HG02759 (cell line): Measurements from ENCODE around the gene BNIPL.
A peak's percentile ranks its signal among the peaks of the same experiment; 100 is the strongest.

Source experiments
- ATAC-seq: cut with Tn5 transposase; IDR thresholded peaks from one replicate; pipeline ENCODE4 v1.9.1; 2021; ENCODE audit warnings: mild to moderate bottlenecking, moderate library complexity; ENCODE audit not compliant: unreplicated experiment

BNIPL gene

DNA sequence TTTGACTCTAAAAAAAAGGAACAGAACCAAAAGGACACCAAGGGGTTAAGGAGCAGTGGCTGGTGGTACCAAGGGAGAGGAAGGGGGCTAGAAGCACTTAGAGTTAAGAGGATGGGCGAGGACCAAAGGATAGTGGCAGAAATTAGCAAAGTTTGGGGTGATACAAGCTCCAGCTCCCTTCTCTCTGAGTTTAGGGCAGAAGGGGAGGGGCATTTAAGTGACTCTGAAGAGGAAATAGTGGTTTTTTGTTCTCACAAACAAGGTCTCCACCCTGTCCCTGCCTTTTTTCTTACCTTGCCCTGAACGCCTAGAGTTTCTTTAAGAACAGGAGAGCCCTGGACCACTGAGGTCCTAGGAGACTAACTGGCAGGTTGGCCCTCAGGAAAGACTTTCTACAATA is 19.8 kb downstream of the BNIPL start:
- ATAC-seq, result no peak

DNA sequence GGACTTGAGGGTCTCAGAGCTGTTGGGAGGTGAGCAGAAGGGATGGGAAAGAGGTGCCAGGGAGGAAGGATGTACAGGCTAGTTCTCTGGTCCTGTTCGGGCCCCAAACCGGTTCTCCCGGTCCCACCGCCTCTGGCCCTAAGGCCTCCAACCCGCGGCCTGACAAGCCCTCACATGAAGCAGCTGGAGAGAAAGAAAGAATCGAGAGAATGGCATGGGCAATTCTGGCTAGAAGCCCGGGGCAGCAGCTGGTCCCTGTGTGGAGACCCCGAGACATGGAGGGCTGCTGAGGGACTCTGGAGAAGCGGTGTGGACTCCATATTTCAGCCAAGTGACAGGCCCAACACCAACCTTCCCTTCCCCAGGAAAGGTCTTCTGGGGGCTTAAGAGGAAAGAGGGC is 22.3 kb downstream of the BNIPL start:
- no peak for ATAC-seq

DNA sequence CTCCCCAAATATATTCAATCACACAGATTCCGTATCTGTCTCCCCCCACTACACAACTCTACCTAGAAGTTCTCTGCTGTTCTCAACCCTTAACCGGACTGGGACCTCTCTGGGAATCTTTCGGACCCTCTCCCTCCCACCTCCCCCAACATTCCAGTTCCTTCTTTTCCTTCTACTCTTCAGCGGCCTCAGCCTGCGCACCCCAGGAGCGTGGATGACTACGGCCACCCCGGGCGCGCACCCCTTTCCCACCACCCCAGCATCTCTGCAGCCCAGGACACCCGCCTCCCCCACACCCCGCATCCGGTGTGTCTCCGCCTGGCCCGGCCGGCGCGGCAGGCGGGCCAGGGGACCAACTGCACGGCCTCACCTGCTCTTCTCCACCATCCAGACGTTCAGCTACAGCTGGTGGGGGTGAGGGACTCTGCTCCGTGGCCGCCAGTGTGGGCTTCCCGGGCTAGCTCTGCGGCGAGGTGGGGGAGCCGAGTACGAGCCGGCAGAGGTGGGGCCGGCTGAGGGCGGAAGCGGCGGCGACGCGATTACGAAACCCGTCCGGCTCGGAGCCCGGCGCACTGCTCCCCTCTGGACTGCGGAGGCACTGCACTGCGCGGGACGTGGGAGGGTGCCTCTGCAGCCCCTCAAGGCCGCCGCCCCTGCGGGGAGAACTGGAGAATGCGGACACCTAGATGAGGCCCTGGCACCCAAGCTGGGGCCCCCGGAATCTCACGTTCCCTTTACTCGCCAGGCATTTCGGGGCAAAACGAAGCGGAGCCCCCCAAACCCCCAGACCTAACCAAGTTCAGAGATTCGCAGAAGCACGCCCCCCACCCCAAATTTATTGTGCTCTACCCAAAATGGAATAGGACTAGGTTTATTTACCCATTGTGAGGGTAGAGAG is 23.0 kb downstream of the BNIPL start, which contains the start of gene CDC42SE1:
Gene CDC42SE1, minus strand, starts transcription at position 514 of the 898 bp plus-strand sequence. CDS start 3,892 bp downstream, outside the sequence.
- peak; percentile 87 for ATAC-seq

DNA sequence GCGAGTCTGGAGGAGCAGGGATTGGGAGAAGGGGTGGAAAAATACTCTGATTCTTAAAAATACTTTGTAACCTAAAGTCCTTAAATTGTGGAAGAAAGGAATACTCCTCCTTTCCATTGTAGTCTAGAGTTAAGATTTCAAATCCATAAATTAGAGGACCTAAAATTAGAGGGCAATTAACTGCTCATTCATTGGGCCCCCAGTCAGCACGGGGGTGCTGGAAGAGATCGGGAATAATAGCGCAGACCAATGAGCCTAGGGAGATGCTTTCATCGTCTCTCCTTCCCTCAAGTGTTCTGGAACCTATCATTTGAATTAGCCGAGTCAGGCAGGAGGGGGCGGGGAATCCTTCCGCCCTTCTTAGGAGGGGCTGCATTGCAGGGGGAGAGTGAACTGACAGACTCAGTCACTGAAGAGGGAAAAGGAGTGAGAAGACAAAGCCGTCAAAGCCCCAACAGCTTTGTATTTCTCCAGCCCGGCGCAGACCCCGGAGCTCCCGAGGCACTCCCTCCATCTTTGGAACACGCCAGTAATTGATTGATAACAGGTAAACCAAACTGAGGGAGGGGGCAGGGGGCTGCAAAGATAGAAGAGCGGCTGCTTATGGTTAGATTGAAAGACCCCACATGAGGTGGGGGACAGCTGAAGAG is 23.7 kb downstream of the BNIPL start, which contains the start of gene MLLT11:
Gene MLLT11, plus strand, starts transcription at position 391 of the 650 bp plus-strand sequence. CDS start 6,828 bp downstream, outside the sequence.
- ATAC-seq, result no peak

DNA sequence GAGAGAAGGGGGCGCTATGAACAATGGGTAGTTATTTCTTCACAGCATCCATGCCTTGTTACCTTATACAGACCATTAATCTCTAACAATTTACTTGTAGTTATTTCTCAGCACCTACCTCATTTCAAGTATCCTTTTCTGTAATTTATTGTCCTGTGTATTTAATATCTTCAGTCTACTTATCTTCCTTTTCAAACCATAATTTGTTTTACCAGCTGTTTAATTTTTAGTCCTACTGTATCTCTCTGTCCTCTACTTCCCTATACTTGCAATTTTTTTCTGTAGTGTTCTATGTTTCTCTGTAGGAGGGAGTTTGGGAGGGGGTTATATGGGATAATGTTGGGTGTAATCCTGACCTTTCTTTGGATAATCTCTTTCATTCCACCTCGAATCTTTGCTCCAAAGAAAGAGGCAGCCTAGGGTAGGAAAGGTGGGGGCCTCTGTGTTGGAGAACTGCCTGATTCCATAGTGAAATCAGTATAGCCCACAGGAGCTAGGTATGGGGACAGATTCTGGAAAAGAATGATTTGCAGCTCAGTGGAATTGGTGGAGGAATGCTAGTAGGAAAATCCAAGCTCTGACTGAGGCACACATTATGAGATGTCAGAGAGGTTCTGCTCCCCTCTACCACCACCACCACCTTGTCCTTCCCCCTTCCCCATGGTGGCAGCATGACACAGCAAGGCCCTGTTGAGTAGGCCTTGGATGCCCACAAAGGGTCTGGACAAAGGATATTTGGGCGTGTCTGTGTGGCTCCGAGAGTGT is 24.5 kb downstream of the BNIPL start:
- no peak for ATAC-seq

DNA sequence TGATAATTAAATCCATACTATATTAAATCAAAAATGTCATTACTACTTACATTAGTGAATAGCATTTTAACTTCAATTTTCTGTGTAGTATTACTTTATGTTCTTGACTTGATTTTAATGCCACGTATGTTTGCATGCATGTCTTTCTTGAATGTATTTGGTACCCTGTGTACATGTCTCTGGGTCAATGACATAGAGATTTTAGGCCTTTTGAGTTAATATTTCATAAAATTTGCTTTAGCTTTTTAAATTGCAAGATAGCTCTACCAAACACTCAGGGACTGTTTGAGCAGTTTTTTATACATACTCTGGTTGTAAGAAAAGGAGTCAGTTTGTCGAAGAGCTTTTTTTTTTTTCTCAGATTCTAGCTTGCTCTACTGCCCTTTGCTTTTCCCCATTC is 25.3 kb downstream of the BNIPL start:
- ATAC-seq, result no peak

DNA sequence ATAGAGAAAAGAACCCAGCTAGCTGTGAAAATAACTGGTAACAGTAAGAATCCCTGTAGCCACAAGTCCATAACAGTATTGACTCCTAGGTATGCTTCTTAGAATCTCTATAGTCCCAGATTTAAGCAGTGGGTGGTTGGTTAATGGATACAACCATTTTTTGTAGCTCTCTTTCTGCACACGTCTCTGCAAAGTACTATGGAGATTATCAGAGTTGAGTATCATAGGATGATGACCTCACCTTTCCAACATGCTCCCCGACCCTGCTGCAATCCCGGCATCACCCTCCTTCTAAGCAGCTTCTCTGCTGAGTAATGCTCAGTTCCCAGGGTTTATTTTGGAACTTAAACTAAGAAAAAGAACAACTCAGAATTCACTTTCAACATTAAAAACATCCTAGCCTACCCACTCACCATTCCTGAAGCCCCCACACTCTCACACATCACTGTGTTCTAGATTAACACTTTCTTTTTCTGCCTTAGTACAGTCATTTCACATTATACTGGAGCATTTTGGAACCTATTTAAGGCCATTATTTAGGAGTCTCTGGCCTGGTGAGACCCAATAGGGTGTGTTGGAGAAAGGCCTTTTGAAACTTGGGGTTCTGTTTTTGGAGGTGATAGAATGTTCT is 26.5 kb downstream of the BNIPL start:
- no peak for ATAC-seq

DNA sequence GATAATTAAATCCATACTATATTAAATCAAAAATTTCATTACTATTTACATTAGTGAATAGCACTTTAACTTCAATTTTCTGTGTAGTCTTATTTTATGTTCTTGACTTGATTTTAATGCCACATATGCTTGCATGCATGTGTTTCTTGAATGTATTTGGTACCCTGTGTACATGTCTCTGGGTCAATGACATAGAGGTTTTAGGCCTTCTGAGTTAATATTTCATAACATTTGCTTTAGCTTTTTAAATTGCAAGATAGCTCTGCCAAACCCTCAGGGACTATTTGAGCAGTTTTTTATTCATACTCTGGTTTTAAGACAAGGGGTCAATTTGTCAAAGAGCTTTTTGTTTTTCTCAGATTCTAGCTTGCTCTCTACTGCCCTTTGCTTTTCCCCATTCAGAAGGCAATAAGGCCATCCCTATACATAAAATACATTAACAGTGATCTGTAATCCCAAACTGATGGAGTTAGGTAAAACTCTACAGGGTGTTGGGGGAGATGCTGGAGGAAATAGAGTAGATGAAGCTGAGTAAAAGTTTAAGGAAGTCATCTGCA is 28.8 kb downstream of the BNIPL start:
- ATAC-seq, result no peak

DNA sequence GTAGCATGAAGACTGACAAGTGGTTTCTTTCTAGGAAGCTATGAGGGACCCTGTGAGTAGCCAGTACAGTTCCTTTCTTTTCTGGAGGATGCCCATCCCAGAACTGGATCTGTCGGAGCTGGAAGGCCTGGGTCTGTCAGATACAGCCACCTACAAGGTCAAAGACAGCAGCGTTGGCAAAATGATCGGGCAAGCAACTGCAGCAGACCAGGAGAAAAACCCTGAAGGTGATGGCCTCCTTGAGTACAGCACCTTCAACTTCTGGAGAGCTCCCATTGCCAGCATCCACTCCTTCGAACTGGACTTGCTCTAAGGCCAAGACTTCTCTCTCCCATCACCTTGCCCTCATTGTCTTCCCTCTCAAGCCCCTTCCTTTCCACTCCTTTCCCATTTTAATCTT is 30.8 kb downstream of the BNIPL start:
- no peak for ATAC-seq

DNA sequence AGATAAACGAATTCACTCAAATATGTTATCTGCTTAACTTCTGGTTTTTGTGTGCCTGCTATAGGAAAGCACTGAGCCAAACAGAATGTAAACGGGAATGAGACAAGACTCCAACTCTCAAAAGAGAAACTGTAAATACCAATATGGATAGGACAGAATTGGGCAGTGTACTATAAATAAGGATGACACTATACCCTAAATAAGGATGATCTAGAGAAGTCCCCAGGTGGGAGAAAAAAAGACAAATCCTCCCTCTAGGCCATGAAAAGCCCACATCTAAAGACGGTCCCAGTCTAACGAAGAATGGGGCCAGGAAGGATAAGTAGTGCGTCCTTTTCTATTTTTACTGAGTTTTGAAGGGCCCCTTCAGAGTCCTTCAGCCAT is 32.7 kb downstream of the BNIPL start:
- ATAC-seq, result no peak

DNA sequence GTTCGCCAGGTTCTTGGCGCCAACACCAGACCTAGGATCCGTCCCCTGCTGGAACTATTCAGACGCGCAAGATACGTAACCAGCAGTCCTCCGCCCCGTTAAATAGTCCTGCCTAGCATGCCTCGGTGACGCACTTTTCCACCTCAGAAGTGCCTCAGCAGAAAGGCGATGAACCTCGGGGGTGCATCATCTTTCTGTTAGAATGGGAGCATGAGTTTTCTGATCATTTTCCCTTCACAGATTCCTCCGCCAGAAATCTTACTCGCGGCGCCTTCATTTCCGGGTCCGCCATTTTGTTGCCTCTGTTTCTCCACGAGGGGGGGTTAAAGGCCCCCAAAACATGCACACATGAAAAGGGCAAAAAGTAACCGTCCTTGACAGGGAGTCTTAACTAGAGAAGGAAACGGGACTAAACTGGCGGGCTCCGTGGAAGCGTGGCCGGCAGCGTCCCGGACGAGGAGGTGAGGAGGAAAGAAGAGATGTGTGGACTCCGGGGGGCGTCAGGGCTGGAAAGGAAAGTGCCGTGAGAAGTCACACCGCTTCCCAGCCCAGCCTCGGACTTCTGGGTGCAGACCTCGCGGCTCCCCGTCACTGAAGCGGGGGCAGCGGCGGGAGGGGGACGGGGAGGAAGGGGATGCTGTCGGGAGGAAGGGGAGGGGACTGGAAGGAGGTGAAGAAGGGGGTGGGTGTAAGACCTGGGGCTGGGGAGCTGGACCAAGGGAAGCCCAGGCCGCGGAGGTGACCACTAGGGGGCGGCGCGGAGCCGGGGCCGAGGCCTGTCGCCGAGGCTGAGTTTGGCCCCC is 34.3 kb downstream of the BNIPL start, which contains the start of gene GABPB2:
Gene GABPB2, plus strand, starts transcription at position 288 of the 803 bp plus-strand sequence. CDS start 17,429 bp downstream, outside the sequence.
- ATAC-seq, result peak; percentile 83

DNA sequence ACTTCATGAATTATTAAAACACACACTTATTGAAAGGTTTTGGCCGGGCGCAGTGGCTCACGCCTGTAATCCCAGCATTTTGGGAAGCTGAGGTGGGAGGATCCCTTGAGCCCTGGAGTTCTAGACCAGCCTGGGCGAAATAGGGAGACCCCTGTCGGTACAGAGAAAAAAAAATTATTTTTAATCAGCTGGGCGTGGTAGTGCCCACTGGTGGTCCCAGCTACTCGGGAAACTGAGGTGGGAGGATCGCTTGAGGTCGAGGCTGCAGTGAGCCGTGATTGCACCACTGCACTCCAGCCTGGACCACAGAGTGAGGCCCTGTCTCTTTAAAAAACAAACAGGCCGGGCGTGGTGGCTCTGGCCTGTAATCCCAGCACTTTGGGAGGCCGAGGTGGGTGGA is 35.8 kb downstream of the BNIPL start:
- ATAC-seq, result no peak

DNA sequence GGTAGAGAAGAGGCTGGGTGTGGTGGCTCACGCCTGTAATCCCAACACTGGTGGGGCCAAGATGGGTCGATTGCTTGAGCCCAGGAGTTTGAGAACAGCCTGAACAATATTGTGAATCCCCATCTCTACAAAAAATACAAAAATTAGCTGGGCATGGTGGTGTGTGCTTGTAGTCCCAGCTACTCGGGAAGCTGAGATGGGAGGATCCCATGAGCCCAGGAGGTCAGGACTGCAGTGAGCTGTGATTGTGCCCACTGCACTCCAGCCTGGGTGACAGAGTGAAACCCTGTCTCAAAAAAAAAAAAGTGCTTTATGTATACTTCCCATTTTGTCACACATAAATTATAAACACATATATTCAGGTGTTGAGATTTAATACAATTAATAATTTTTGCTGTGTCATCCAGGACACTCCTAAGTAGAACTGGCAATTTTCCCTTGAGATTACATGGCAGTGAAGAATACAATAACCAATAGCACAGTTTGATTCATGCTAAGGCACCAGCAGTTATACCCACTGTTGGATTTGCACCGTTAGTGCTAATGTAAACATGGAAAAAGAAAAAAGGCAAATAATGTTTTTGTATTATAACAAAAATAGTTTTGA is 49.7 kb downstream of the BNIPL start:
- ATAC-seq, result no peak
